Measurements from ENCODE around the gene ARL4C. TPM values are rescaled to one million over a fixed set of nuclear protein-coding genes. Genes with fewer than 3 reads are reported as not detected.

The ARL4C gene
- total and polyA plus RNA-seq, 9 donors, result 1.8 to 12.7 (median 4.3) TPM

GRCh38 chr2:234502285-234502918 lies 5.5 kb upstream of the ARL4C start:
- Histone ChIP-seq H3K9me3 (replicated peaks; ENCODE audit: control insufficient read depth, low read depth, low read length) (no peaks in the 10 kb centered on the region), H3K27me3 (ENCODE audit: control insufficient read depth, insufficient read depth, low read length) (peaks cover 2% of the 10 kb centered on the region), H3K4me3 (ENCODE audit: low read length) (no peak overlapping the region), H3K36me3 (ENCODE audit: control insufficient read depth, insufficient read depth, low read length) (no peaks in the 10 kb centered on the region), H3K4me1 (ENCODE audit: control insufficient read depth, insufficient read depth, low read length) (no peaks in the 10 kb centered on the region), H3K27ac (ENCODE audit: low read length) (no peak overlapping the region)
- 30% methylated on average over 2 of the region's 3 CpGs for WGBS (ENCODE audit: insufficient coverage)
- DNase-seq, result no peak

- no peaks in the 10 kb centered on the region for H3K36me3 ChIP-seq (ENCODE audit: control insufficient read depth, insufficient read depth, low read length)
- 43% methylated on average over 3 of the region's 9 CpGs for WGBS (ENCODE audit: insufficient coverage)
- peaks cover 9% of the 10 kb centered on the region for H3K4me1 ChIP-seq (ENCODE audit: control insufficient read depth, insufficient read depth, low read length)
- peak; percentile 67 for DNase-seq
- H3K9me3 ChIP-seq (replicated peaks; ENCODE audit: control insufficient read depth, low read depth, low read length), result no peaks in the 10 kb centered on the region
- peaks cover 11% of the 10 kb centered on the region for H3K27me3 ChIP-seq (ENCODE audit: control insufficient read depth, insufficient read depth, low read length)
- H3K4me3 ChIP-seq (ENCODE audit: low read length), result no peak overlapping the region
- H3K27ac ChIP-seq (ENCODE audit: low read length), result no peak overlapping the region
These were observed 3.6 kb upstream of the ARL4C start for GRCh38 chr2:234500394-234501006.

GRCh38 chr2:234497594-234498235 lies 834 bp upstream of the ARL4C start:
- Histone ChIP-seq H3K4me3 (ENCODE audit: low read length) (peak overlapping the region; percentile 29), H3K36me3 (ENCODE audit: control insufficient read depth, insufficient read depth, low read length) (no peaks in the 10 kb centered on the region), H3K27ac (ENCODE audit: low read length) (peak overlapping the region; percentile 35), H3K27me3 (ENCODE audit: control insufficient read depth, insufficient read depth, low read length) (peaks cover 25% of the 10 kb centered on the region), H3K4me1 (ENCODE audit: control insufficient read depth, insufficient read depth, low read length) (peaks cover 17% of the 10 kb centered on the region), H3K9me3 (replicated peaks; ENCODE audit: control insufficient read depth, low read depth, low read length) (no peaks in the 10 kb centered on the region)
- no peak for DNase-seq
- WGBS (ENCODE audit: insufficient coverage), result 36% methylated on average over 32 of the region's 37 CpGs

DNA sequence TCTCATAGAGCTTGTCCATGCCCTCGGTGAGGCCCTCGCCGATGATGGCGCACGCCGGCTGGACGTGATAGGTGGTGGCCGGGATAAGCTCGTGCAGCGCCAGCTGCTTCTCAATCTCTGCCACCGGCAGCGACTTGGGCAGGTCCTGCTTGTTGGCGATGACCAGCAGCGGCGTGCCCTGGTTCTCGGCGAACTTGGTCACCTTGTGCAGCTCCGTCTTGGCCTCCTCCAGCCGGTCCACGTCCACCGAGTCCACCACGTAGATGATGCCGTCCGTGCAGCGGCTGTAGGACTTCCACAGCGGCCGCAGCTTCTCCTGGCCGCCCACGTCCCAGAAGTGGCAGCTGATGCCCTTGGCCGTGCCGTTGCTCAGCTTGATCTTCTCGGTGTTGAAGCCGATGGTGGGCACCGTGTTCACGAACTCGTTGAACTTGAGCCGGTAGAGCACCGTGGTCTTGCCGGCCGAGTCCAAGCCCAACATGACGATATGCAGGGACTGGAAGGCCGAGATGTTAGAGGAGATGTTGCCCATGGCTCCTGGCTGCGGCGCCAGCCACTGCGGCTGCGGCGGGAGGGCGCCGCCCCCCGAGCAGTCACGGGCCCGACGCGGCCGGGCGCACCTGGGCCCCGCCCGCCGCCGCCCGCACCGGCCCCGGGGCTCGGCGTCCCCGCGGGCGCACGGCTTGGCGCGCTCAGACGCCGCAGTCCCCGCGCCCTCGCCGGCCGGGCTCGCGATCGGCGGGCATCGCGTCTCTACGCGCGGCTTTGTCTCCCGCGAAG lies 636 bp downstream of the ARL4C start:
- under 1% methylated on average over 89 of the region's 89 CpGs for WGBS (ENCODE audit: insufficient coverage)
- DNase-seq, result peak; percentile 32
- no peaks in the 10 kb centered on the region for H3K9me3 ChIP-seq (replicated peaks; ENCODE audit: control insufficient read depth, low read depth, low read length)
- H3K4me3 ChIP-seq (ENCODE audit: low read length), result peak overlapping the region; percentile 40
- no peaks in the 10 kb centered on the region for H3K36me3 ChIP-seq (ENCODE audit: control insufficient read depth, insufficient read depth, low read length)
- peak overlapping the region; percentile 25 for H3K27ac ChIP-seq (ENCODE audit: low read length)
- H3K27me3 ChIP-seq (ENCODE audit: control insufficient read depth, insufficient read depth, low read length), result peaks cover 29% of the 10 kb centered on the region
- peaks cover 17% of the 10 kb centered on the region for H3K4me1 ChIP-seq (ENCODE audit: control insufficient read depth, insufficient read depth, low read length)

DNA sequence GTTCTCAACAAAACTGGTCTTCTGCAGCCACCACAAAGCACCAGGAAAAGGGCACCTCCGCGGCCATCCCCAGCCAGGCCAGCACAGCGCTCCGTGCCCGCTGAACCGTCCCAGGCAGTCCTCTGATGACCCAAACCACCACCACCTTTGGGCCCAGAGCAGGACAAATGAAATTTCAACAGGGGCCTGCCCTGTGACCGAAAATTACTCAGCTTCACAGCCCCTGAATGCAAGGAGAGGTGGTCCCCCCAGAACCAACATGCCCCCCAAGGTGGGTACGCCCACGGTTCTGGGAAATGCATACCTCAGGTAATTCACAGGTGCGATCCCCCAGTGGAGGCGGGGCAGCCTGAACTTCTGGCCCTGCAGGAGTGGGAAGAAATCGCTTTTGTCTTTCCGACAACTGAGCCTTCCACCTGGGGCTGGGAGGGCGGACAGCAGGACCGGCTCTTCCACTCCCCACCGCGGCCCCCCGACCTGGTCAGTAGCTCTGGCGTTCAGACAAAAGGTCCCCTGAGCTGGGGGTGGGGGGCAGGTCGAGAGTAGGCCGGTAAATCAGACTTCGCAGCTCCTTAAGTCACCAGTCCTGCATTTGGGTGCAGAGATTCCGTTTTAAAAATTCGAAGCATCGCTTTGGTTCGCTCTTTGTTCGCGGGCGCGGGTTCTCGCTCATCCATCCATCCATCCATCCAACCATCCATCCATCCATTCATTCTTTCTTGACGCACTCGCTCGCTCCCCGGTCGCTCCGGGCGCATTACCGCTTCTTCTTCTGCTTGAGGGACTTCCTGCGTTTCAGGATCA lies 1.4 kb downstream of the ARL4C start:
- H3K27me3 ChIP-seq (ENCODE audit: control insufficient read depth, insufficient read depth, low read length), result peaks cover 32% of the 10 kb centered on the region

GRCh38 chr2:234494361-234495250 lies 2.3 kb downstream of the ARL4C start:
- H3K4me3 ChIP-seq (ENCODE audit: low read length), result peak overlapping the region; percentile 40
- no peak overlapping the region for H3K27ac ChIP-seq (ENCODE audit: low read length)
- peaks cover 17% of the 10 kb centered on the region for H3K4me1 ChIP-seq (ENCODE audit: control insufficient read depth, insufficient read depth, low read length)
- peaks cover 33% of the 10 kb centered on the region for H3K27me3 ChIP-seq (ENCODE audit: control insufficient read depth, insufficient read depth, low read length)
- H3K36me3 ChIP-seq (ENCODE audit: control insufficient read depth, insufficient read depth, low read length), result no peaks in the 10 kb centered on the region
- 49% methylated on average over 3 of the region's 9 CpGs for WGBS (ENCODE audit: insufficient coverage)
- peak; percentile 56 for DNase-seq
- no peaks in the 10 kb centered on the region for H3K9me3 ChIP-seq (replicated peaks; ENCODE audit: control insufficient read depth, low read depth, low read length)

More for the DNA sequence above, 1.4 kb downstream of the ARL4C start:
- Histone ChIP-seq H3K36me3 (ENCODE audit: control insufficient read depth, insufficient read depth, low read length) (no peaks in the 10 kb centered on the region), H3K4me3 (ENCODE audit: low read length) (peak overlapping the region; percentile 40), H3K4me1 (ENCODE audit: control insufficient read depth, insufficient read depth, low read length) (peaks cover 17% of the 10 kb centered on the region), H3K9me3 (replicated peaks; ENCODE audit: control insufficient read depth, low read depth, low read length) (no peaks in the 10 kb centered on the region), H3K27ac (ENCODE audit: low read length) (no peak overlapping the region)
- WGBS (ENCODE audit: insufficient coverage), result 3% methylated on average over 27 of the region's 40 CpGs
- DNase-seq, result no peak

GRCh38 chr2:234493796-234494195 lies 3.1 kb downstream of the ARL4C start:
- peak; percentile 51 for DNase-seq
- Histone ChIP-seq H3K4me3 (ENCODE audit: low read length) (no peak overlapping the region), H3K36me3 (ENCODE audit: control insufficient read depth, insufficient read depth, low read length) (no peaks in the 10 kb centered on the region), H3K27me3 (ENCODE audit: control insufficient read depth, insufficient read depth, low read length) (peaks cover 36% of the 10 kb centered on the region), H3K27ac (ENCODE audit: low read length) (no peak overlapping the region), H3K4me1 (ENCODE audit: control insufficient read depth, insufficient read depth, low read length) (peaks cover 17% of the 10 kb centered on the region), H3K9me3 (replicated peaks; ENCODE audit: control insufficient read depth, low read depth, low read length) (no peaks in the 10 kb centered on the region)
- no CpG with 5 or more reads among the region's 4 CpGs for WGBS (ENCODE audit: insufficient coverage)

GRCh38 chr2:234492717-234493485 lies 4.0 kb downstream of the ARL4C start:
- no peak overlapping the region for H3K27ac ChIP-seq (ENCODE audit: low read length)
- H3K4me1 ChIP-seq (ENCODE audit: control insufficient read depth, insufficient read depth, low read length), result peaks cover 17% of the 10 kb centered on the region
- no peak overlapping the region for H3K4me3 ChIP-seq (ENCODE audit: low read length)
- H3K9me3 ChIP-seq (replicated peaks; ENCODE audit: control insufficient read depth, low read depth, low read length), result no peaks in the 10 kb centered on the region
- H3K36me3 ChIP-seq (ENCODE audit: control insufficient read depth, insufficient read depth, low read length), result no peaks in the 10 kb centered on the region
- peaks cover 36% of the 10 kb centered on the region for H3K27me3 ChIP-seq (ENCODE audit: control insufficient read depth, insufficient read depth, low read length)
- WGBS (ENCODE audit: insufficient coverage), result 93% methylated on average over 3 of the region's 10 CpGs
- DNase-seq, result no peak
